H1 (cell line): ENCODE results near the gene IQCE. TPM values are rescaled to one million over a fixed set of nuclear protein-coding genes. Genes with fewer than 3 reads are reported as not detected.

Experiments used
- polyA plus RNA-seq, 7 experiments: library from polyadenylated mRNA; depleted of rRNA in 3 of 7; stranded (reverse) in 5 of 7; unstranded in 2 of 7; fragments of >200 nt in 5 of 7; fragments of 200-250 nt in 2 of 7; gene quantifications; 1 replicate in 5 of 7; 2 replicates in 1 of 7; 4 replicates in 1 of 7; pipeline versions ENCODE4 v1.2.1 to v1.2.3, GENCODE V29; 2011 to 2013; ENCODE audit warnings: missing spikeins in 2 of 7, mixed read lengths in 2 of 7
- total RNA-seq: library from RNA; stranded (reverse); fragmentation: NEBNext Ultra II Directional; extraction: Animal tissue kit (Norgen Biotek cat#: 25700); gene quantifications from 2 replicates; pipeline ENCODE4 v1.2.1, GENCODE V29; 2021
- TF ChIP-seq, protein P1 (sequence below), 3 experiments: IDR thresholded peaks; 1 replicate in 2 of 3; 2 replicates in 1 of 3; pipeline versions ENCODE4 v1.5.1 to v1.6.1; 2011; ENCODE audit warnings: low read length in 3 of 3, mild to moderate bottlenecking in 3 of 3, inconsistent platforms in 2 of 3, low read depth in 1 of 3, moderate library complexity in 1 of 3; ENCODE audit not compliant: insufficient read depth in 1 of 3; ENCODE audit errors: control extremely low read depth in 1 of 3

The IQCE gene
- total and polyA plus RNA-seq, 2 of the 8 experiments (the other 6 are each of a cell fraction or from before 2014, with no cell fraction given): 2.2 to 4.9 TPM

DNA sequence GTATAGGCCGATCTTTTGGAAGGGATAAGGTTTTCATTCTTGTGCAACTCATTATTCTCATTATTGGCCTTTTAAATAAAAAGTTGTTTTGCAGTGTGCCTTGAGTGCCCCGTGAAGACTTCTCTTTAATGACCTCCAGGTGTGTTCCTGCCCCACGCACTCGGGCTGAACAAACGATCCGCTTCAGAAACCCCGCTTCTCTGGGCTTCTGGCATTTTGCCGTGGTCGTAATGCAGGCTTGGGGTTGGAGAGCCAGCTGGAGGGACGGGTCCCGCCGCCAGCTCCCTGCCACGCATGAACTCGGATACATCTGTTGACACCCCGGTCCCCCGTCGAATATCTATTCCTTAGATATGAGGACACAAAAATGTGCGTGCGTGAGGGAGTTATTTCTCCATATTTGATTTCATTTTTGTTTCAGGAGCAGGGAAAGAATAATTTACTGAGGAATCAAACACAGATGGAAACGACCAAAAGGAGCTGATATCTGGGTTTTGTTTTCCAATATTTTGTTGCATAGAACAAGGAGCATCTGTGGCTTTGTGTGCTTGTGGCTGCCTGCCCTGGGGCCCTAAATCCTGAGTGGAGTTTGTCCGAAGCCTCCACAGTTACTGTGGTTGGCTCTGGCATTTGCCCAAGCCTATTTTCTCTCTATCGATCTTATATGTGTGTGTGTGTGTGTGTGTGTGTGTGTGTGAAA is 56.0 kb downstream of the IQCE start (continued):
- TF ChIP-seq, protein P1, sequence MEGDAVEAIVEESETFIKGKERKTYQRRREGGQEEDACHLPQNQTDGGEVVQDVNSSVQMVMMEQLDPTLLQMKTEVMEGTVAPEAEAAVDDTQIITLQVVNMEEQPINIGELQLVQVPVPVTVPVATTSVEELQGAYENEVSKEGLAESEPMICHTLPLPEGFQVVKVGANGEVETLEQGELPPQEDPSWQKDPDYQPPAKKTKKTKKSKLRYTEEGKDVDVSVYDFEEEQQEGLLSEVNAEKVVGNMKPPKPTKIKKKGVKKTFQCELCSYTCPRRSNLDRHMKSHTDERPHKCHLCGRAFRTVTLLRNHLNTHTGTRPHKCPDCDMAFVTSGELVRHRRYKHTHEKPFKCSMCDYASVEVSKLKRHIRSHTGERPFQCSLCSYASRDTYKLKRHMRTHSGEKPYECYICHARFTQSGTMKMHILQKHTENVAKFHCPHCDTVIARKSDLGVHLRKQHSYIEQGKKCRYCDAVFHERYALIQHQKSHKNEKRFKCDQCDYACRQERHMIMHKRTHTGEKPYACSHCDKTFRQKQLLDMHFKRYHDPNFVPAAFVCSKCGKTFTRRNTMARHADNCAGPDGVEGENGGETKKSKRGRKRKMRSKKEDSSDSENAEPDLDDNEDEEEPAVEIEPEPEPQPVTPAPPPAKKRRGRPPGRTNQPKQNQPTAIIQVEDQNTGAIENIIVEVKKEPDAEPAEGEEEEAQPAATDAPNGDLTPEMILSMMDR (IDR thresholded peaks at IDR 0.05; ENCODE audit: control extremely low read depth in 1 of 3, insufficient read depth in 1 of 3, low read depth in 1 of 3, low read length in 3 of 3): no peak
